ENCODE results near the gene ZNF792. TPM values are rescaled to one million over a fixed set of nuclear protein-coding genes. Genes with fewer than 3 reads are reported as not detected.

Gene ZNF792
- total RNA-seq, 1 donor from 2014 or later: 10.4 TPM

- H3K27ac ChIP-seq: no peak overlapping the region
- H3K4me1 ChIP-seq: peaks cover 0 to 5% of the 10 kb centered on the region in 2 donors
- DNase-seq (ENCODE audit: low spot score in 2 of 2): no peak
- intact Hi-C loops (cut with DNase I): no loop called here
- no peaks in the 10 kb centered on the region for H3K9me3 ChIP-seq
- TF ChIP-seq CTCF (IDR thresholded peaks at IDR 0.05): no peak
- no peak overlapping the region for H3K4me3 ChIP-seq
- H3K27me3 ChIP-seq: no peaks in the 10 kb centered on the region
- no peaks in the 10 kb centered on the region for H3K36me3 ChIP-seq
These were observed 18.2 kb upstream of the ZNF792 start for GRCh38 chr19:34982275-34982674.

- Histone ChIP-seq H3K27ac (no peak overlapping the region), H3K4me1 (no peaks in the 10 kb centered on the region), H3K9me3 (peaks cover 0 to 4% of the 10 kb centered on the region in 2 donors), H3K4me3 (no peak overlapping the region), H3K36me3 (no peaks in the 10 kb centered on the region), H3K27me3 (no peaks in the 10 kb centered on the region)
- TF ChIP-seq CTCF (IDR thresholded peaks at IDR 0.05): no peak
- intact Hi-C loops (cut with DNase I): no loop called here
- no peak for DNase-seq (ENCODE audit: low spot score in 2 of 2)
These were observed 16.0 kb upstream of the ZNF792 start for GRCh38 chr19:34979819-34980640.

GRCh38 chr19:34976611-34977010, 12.6 kb upstream of the ZNF792 start:
- H3K27ac ChIP-seq: no peak overlapping the region
- H3K36me3 ChIP-seq: no peaks in the 10 kb centered on the region
- H3K4me1 ChIP-seq: no peaks in the 10 kb centered on the region
- H3K9me3 ChIP-seq: peaks cover 0 to 4% of the 10 kb centered on the region in 2 donors
- DNase-seq (ENCODE audit: low spot score in 2 of 2): no peak
- H3K4me3 ChIP-seq: no peak overlapping the region
- TF ChIP-seq CTCF (IDR thresholded peaks at IDR 0.05): no peak
- no peaks in the 10 kb centered on the region for H3K27me3 ChIP-seq
- intact Hi-C loops (cut with DNase I): no loop called here

GRCh38 chr19:34975056-34975455, 11.0 kb upstream of the ZNF792 start:
- Histone ChIP-seq H3K4me3 (no peak overlapping the region), H3K27ac (no peak overlapping the region), H3K36me3 (no peaks in the 10 kb centered on the region), H3K27me3 (no peaks in the 10 kb centered on the region), H3K9me3 (peaks cover 0 to 4% of the 10 kb centered on the region in 2 donors), H3K4me1 (no peaks in the 10 kb centered on the region)
- intact Hi-C loops (cut with DNase I): no loop called here
- DNase-seq (ENCODE audit: low spot score in 2 of 2): no peak
- no peak for TF ChIP-seq CTCF (IDR thresholded peaks at IDR 0.05)

- no peak for TF ChIP-seq CTCF (IDR thresholded peaks at IDR 0.05)
- intact Hi-C loops (cut with DNase I): no loop called here
- Histone ChIP-seq H3K36me3 (no peaks in the 10 kb centered on the region), H3K4me1 (no peaks in the 10 kb centered on the region), H3K9me3 (peaks cover 0 to 4% of the 10 kb centered on the region in 2 donors), H3K4me3 (no peak overlapping the region), H3K27ac (no peak overlapping the region), H3K27me3 (no peaks in the 10 kb centered on the region)
- no peak for DNase-seq (ENCODE audit: low spot score in 2 of 2)
These were observed 10.6 kb upstream of the ZNF792 start for GRCh38 chr19:34974646-34975045.
